Rectal smooth muscle tissue (tissue), 1 donor: ENCODE data around the gene DES.
A peak's percentile ranks its signal among the peaks of the same experiment; 100 is the strongest.

Experiments used
- H3K27ac ChIP-seq: one replicate; pipeline ENCODE4 v1.7.0; 2013; ENCODE audit warnings: low read depth, low read length, inconsistent platforms
- H3K27me3 ChIP-seq: one replicate; pipeline ENCODE4 v1.7.0; 2013; ENCODE audit warnings: low read length; ENCODE audit not compliant: control insufficient read depth, insufficient read depth
- H3K36me3 ChIP-seq: one replicate; pipeline ENCODE4 v1.7.0; 2013; ENCODE audit warnings: low read length; ENCODE audit not compliant: control insufficient read depth, insufficient read depth
- H3K4me1 ChIP-seq: one replicate; pipeline ENCODE4 v1.7.0; 2013; ENCODE audit warnings: low read length; ENCODE audit not compliant: control insufficient read depth, insufficient read depth
- H3K4me3 ChIP-seq: one replicate; pipeline ENCODE4 v1.7.0; 2013; ENCODE audit warnings: low read length
- H3K9ac ChIP-seq: one replicate; pipeline ENCODE4 v1.7.0; 2013; ENCODE audit warnings: low read length

Gene DES

DNA sequence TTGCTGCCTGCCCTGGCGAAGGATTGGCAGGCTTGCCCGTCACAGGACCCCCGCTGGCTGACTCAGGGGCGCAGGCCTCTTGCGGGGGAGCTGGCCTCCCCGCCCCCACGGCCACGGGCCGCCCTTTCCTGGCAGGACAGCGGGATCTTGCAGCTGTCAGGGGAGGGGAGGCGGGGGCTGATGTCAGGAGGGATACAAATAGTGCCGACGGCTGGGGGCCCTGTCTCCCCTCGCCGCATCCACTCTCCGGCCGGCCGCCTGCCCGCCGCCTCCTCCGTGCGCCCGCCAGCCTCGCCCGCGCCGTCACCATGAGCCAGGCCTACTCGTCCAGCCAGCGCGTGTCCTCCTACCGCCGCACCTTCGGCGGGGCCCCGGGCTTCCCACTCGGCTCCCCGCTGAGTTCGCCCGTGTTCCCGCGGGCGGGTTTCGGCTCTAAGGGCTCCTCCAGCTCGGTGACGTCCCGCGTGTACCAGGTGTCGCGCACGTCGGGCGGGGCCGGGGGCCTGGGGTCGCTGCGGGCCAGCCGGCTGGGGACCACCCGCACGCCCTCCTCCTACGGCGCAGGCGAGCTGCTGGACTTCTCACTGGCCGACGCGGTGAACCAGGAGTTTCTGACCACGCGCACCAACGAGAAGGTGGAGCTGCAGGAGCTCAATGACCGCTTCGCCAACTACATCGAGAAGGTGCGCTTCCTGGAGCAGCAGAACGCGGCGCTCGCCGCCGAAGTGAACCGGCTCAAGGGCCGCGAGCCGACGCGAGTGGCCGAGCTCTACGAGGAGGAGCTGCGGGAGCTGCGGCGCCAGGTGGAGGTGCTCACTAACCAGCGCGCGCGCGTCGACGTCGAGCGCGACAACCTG lies at the start of gene DES:
DES (plus strand) TSS at position 223 of the 857 bp plus-strand sequence; CDS start at position 309, 86 bp downstream.
- H3K27me3 ChIP-seq, result no peaks in the 10 kb centered on the region
- H3K9ac ChIP-seq, result peak within 1 kb of the TSS; percentile 89
- H3K4me1 ChIP-seq, result peaks cover 27% of the 10 kb centered on the region
- H3K36me3 ChIP-seq, result peaks cover 20% of the 10 kb centered on the region
- H3K4me3 ChIP-seq, result peak within 1 kb of the TSS; percentile 67
- peak within 1 kb of the TSS; percentile 99 for H3K27ac ChIP-seq

DNA sequence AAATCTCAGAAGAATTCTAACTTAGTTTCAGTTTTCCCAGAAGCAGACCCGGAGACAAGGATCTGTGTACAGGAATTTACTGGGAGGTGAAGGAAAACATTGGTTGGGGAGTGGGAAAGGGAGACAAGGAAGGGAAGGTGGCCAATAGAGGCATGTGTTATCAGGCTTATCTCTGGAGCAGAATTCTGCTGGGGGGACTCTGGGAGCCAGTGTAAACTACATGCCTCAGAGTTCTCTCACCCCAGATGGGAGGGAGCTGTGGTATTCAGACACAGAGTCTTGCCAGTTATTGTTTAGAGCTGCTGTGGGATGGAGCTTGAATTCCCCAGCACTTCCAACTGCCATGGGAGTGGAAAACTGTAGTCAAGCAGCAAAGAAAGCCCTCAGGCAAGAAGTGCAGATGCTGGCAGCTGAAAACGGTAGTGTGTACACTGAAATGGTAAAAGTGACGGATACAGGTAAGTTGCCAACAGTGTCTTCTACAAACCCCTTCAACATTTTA lies 49.4 kb upstream of the DES start:
- no peak overlapping the region for H3K27ac ChIP-seq
- peaks cover 5% of the 10 kb centered on the region for H3K4me1 ChIP-seq
- H3K4me3 ChIP-seq, result no peak overlapping the region
- peaks cover 2% of the 10 kb centered on the region for H3K36me3 ChIP-seq
- no peak overlapping the region for H3K9ac ChIP-seq
- H3K27me3 ChIP-seq, result no peaks in the 10 kb centered on the region

DNA sequence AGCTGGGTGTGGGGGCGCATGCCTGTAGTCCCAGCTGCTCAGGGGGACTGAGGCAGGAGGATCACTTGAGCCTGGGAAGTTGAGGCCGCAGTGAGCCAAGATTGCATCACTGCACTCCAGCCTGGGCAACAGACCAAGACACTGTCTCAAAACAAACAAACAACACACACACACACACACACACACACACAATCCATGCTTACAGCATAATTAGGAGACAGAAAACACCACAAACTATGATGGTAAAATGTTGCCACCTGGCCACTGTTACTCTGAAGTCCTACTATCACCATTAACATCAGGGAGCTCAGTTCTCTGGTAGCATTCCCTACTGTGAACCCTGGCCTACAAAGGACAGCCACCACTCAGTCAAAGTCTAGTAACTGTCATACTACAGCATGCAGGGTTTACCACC lies 48.7 kb upstream of the DES start:
- H3K36me3 ChIP-seq, result peaks cover 7% of the 10 kb centered on the region
- no peak overlapping the region for H3K27ac ChIP-seq
- no peak overlapping the region for H3K9ac ChIP-seq
- no peak overlapping the region for H3K4me3 ChIP-seq
- H3K27me3 ChIP-seq, result no peaks in the 10 kb centered on the region
- H3K4me1 ChIP-seq, result peaks cover 5% of the 10 kb centered on the region

DNA sequence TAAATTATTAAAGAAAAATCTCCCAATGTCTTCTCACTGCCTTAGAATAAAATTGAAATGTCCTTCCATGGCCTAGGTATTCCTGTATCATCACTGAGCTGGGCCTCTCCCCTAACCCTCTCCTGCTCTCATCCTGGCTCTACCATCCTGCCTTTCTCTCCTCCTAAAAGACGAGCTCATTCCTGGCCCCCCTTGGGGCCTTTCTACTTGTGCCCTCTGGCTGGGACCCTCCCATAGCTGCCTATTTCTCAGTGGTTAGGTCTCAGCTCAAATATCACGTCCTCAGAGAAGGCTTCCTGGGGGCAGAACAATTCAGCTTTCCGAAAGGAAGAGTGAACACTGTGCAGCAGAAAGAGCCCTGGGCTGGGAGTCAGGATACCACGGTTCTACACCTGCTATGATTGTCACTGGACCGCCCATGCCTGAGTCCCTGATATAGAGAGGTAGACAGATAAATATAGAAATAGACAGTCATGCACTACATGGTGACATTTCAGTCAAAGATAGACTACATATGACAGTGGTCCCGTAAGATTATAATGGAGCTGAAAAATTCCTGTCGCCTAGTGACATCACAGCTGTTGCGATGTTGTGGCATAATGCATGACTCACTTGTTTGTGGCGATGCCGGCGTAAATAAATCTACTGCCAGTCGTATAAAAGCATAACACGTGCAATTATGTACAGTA lies 39.9 kb upstream of the DES start:
- no peak overlapping the region for H3K9ac ChIP-seq
- no peak overlapping the region for H3K27ac ChIP-seq
- H3K36me3 ChIP-seq, result peaks cover 38% of the 10 kb centered on the region
- H3K4me3 ChIP-seq, result no peak overlapping the region
- H3K4me1 ChIP-seq, result no peaks in the 10 kb centered on the region
- H3K27me3 ChIP-seq, result no peaks in the 10 kb centered on the region

DNA sequence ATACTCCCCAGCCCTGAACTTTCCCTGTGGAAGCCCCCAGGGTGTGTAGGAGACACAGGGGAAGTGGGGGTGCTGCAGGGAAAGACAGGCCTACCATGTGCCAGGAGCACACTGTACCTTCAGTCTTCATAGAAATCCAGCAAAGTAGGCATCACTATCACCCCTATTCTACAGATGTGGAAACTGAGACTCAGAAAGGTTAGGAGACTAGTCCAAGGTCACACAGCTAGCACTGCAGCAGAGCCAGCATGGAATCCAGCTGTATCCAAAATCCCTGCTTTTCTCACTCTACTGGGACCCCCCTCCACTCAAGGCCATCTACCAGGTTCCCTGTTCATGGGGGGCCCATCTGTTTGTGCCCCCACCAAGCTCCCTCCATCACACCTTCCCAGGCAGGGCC lies 37.3 kb upstream of the DES start:
- Histone ChIP-seq H3K27ac (no peak overlapping the region), H3K36me3 (peaks cover 45% of the 10 kb centered on the region), H3K4me1 (no peaks in the 10 kb centered on the region), H3K9ac (no peak overlapping the region), H3K27me3 (no peaks in the 10 kb centered on the region), H3K4me3 (no peak overlapping the region)

DNA sequence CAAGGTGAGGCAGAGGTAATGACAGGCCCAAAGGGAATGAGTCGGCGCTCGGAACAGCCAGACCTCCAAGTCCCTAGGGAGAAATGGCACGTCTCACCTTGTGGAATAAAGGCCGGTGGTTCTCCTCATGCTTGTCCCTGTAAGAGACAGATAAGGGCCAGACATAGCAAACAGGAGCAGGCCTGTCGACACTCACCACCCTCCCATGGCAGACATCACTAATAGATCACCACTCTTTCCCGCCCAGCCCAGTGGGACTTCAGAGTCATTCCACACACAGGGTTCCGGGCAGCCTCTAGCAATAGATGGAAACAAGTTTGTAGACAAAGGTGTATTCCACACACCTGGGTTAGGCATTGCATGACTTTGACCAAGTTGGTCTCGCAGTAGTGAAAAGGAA lies 36.7 kb upstream of the DES start:
- peaks cover 50% of the 10 kb centered on the region for H3K36me3 ChIP-seq
- H3K9ac ChIP-seq, result no peak overlapping the region
- H3K4me1 ChIP-seq, result peaks cover 3% of the 10 kb centered on the region
- no peaks in the 10 kb centered on the region for H3K27me3 ChIP-seq
- no peak overlapping the region for H3K27ac ChIP-seq
- no peak overlapping the region for H3K4me3 ChIP-seq

DNA sequence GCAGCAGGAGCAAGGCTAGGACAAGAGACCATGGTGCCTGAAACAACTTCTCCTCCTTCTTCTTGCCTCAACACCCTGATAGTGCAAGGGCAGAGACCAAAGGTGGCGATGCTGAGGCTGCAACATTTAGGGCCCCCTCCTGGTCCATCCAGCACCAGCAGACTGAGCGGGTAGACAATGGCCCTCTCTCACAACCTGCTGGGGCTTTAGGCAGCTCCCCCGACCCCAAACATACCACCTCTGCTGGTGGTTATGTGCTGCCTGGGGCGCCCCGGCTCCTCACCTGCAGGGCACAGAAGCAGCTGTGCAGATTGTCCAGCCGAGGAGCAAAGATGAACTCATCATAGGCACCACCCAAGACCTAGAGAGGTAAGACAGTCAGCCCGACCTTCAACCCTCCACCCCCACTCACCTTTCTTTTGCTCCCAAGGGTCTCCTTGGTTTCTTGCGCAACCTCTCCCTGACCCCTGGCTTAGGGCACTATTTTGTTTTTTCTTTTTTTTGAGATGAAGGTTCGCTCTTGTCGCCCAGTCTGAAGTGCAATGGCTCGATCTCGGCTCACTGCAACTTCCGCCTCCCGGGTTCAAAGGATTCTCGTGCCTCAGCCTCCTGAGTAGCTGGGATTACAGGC lies 34.0 kb upstream of the DES start:
- Histone ChIP-seq H3K4me1 (peaks cover 9% of the 10 kb centered on the region), H3K4me3 (no peak overlapping the region), H3K27ac (no peak overlapping the region), H3K36me3 (peaks cover 46% of the 10 kb centered on the region), H3K27me3 (no peaks in the 10 kb centered on the region), H3K9ac (no peak overlapping the region)

DNA sequence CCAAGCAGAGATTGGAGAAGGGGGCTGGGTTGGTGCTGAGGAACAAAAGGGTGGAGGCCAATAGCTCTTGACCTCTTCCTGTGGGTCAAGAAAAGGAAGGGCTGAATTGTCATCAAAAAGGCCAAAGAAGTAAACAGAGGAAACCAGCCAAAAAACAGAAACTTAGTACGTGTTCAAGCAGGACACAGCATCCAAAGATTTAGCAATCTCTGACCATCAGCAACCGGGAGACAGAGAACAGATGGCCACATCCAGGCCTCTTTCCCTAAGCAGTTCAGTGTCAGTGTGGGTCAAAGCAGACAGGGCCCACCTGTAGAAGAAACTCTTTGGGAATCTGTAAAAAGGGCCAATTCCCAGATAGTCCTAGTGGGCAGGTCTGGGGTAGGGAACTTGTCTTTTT lies 33.3 kb upstream of the DES start:
- Histone ChIP-seq H3K27me3 (no peaks in the 10 kb centered on the region), H3K36me3 (peaks cover 46% of the 10 kb centered on the region), H3K9ac (no peak overlapping the region), H3K4me1 (peaks cover 9% of the 10 kb centered on the region), H3K4me3 (no peak overlapping the region), H3K27ac (no peak overlapping the region)

DNA sequence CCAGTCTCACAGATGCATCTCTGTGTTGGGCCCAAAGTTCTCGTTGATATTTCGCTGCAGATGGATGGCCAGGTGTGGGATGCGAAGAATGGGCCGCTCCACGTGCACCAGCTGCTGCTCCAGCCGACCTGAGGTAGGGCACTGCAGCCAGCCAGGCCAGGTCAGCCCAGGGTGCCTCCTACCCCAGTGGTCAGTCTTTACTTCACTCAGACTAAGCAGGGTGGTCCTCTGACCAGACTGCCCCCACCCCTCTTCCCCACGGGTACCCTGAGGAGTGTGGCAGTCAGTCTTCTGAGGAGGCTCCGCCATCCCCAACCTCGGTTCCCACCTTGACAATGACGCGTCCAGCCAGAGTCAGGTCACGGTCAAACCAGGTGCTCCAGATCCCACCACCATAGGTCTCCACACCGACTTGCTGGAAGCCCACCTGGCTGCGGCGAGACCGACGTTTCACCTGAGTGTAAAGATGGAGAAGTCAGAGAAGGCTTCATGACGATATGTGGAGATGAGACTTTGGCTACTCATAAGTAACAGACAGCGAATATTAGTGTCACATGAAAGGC lies 32.1 kb upstream of the DES start:
- H3K36me3 ChIP-seq, result peaks cover 43% of the 10 kb centered on the region
- H3K4me1 ChIP-seq, result peaks cover 9% of the 10 kb centered on the region
- no peak overlapping the region for H3K9ac ChIP-seq
- H3K27me3 ChIP-seq, result no peaks in the 10 kb centered on the region
- H3K27ac ChIP-seq, result no peak overlapping the region
- H3K4me3 ChIP-seq, result no peak overlapping the region

DNA sequence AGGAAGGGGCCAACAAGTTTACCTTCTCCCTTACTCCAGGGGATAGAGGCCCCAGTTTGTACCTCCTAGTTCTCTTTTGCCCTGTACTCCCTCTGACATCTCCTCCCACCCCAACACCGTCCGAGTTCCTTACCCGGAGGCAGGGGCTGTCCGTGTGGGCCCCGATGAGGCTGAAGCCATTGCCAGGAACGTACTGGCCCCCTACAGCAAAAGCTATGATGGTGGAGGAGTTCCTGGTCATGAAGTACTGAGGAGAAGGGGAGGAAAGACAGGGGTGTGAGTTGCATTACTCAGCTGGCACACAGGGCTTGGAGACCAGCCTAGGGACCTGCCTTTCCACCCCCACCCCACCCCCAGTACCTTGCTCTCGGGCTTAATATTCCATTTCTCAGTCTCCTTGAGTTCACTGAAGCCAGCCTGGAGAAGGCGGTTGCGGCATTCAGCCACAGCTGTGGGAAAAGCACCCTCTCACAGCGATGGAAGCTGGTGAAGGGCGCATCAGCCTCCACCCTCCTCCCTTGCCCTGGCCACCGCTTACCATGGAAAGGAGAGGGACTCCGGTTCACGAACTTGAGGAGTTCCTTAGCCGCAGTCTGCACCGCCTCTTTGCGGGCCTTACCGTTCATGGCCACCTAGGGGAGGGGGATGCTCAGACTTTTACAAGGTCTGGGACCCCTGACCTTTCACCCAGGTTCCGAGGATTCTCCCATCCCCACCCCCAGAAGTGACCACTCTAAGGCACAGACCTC lies 31.5 kb upstream of the DES start:
- H3K27me3 ChIP-seq, result no peaks in the 10 kb centered on the region
- H3K4me1 ChIP-seq, result peaks cover 9% of the 10 kb centered on the region
- H3K9ac ChIP-seq, result peak overlapping the region; percentile 72
- peak overlapping the region; percentile 87 for H3K4me3 ChIP-seq
- H3K27ac ChIP-seq, result peak overlapping the region; percentile 90
- peaks cover 37% of the 10 kb centered on the region for H3K36me3 ChIP-seq

DNA sequence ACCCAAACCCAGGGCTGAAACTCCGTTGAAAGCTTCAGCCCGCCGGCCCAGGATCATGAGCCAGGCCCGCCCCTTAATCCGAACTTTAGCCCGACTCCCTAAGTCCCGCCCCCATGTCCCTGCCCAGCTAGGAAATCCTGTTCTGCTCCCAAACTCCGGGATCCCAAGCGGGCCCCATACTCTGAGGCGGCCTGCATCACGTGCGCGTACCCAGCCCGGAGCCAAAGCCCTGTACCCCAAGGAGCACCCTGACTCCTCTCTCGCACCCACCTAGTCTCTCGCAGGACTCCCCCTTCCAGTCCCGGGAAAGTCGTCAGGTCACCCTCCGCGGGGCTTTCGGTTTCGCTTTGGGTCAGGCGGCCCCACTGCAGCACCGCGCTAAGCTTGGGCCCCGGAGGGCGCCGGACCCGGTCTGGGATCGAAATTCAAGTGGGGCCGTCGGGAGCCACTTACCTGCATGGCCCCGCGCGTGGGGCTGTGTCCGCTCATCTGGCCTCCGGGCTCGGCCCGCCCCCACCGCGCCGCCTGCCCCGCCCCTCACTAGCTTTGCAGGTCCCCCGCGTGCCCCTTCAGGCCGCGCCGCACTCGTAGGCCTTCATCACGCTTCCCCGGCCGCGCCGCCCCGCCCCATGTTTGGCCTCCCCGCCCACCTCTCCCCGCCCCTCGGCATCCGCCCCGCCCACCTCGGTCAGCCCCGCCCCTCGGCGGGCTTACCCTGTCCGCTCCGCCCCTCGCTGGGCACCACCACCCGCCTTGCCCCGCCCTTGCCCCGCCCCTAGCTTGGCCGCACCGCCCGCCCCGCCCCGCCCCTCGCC lies 30.7 kb upstream of the DES start, which contains the start of gene DNPEP:
DNPEP (minus strand) TSS at position 607 of the 815 bp plus-strand sequence; CDS start at position 489, 118 bp downstream.
- Histone ChIP-seq H3K27ac (peak within 1 kb of the TSS; percentile 90), H3K36me3 (peaks cover 29% of the 10 kb centered on the region), H3K27me3 (no peaks in the 10 kb centered on the region), H3K9ac (peak within 1 kb of the TSS; percentile 72), H3K4me3 (peak within 1 kb of the TSS; percentile 87), H3K4me1 (peaks cover 9% of the 10 kb centered on the region)
